ENCODE results near the gene PAF1. TPM values are rescaled to one million over a fixed set of nuclear protein-coding genes. Genes with fewer than 3 reads are reported as not detected.

Gene PAF1
- total RNA-seq, 3 donors from 2014 or later: 41.3 to 49.5 (median 45.2) TPM

DNA sequence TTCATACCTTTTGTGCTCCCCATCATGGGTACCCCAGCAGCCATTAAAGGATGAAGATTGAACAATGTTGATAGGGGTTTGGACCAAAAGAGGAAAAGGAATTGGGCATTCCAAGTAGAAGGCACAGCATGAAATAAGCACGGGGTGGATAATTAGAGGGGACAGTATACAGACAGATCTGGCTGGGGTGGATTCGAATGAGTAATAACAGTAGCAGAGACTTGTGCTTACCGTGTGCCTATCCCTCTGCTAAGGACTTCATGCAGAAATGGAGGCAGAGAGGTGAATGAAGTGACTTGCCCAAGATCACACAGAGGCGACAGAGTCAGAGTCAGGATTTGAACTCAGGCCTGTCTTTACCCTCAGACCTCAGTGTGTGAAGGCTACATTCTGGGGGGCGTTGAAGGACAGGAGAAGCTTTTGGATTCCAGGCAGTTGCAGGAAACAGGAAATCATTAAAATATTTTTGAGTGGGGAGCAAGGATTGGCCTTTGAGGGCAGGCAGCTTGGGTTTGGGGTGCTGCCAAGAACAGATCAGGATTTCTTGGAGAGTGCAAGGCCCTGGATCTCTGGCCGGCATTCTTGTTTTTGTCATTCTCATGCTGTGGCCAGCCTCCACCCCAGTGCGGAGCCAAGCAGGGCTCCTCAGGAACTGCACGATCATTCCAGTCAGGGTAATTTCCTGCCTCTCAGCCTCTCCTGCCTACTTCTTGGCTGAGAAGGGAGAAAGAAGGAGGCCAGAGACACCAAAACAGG lies 18.7 kb downstream of the PAF1 start:
- no peaks in the 10 kb centered on the region for H3K27me3 ChIP-seq
- TF ChIP-seq, protein P1, sequence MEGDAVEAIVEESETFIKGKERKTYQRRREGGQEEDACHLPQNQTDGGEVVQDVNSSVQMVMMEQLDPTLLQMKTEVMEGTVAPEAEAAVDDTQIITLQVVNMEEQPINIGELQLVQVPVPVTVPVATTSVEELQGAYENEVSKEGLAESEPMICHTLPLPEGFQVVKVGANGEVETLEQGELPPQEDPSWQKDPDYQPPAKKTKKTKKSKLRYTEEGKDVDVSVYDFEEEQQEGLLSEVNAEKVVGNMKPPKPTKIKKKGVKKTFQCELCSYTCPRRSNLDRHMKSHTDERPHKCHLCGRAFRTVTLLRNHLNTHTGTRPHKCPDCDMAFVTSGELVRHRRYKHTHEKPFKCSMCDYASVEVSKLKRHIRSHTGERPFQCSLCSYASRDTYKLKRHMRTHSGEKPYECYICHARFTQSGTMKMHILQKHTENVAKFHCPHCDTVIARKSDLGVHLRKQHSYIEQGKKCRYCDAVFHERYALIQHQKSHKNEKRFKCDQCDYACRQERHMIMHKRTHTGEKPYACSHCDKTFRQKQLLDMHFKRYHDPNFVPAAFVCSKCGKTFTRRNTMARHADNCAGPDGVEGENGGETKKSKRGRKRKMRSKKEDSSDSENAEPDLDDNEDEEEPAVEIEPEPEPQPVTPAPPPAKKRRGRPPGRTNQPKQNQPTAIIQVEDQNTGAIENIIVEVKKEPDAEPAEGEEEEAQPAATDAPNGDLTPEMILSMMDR (IDR thresholded peaks at IDR 0.05): no peak
- no peak for TF ChIP-seq POLR2A (IDR thresholded peaks at IDR 0.05)
- TF ChIP-seq POLR2AphosphoS5 (IDR thresholded peaks at IDR 0.05): peak; percentile 9 to 32 (median 20)
- H3K4me1 ChIP-seq: peaks cover 8 to 20% of the 10 kb centered on the region in 2 donors
- DNase-seq (ENCODE audit: low spot score in 2 of 2): peak; percentile 68 to 90
- peaks cover 16% of the 10 kb centered on the region for H3K36me3 ChIP-seq
- H3K4me3 ChIP-seq: peak overlapping the region in 1 of 3 donors; percentile 31
- intact Hi-C loops (cut with DNase I; ENCODE audit: low total_unique reads): no loop called here
- H3K27ac ChIP-seq: peak overlapping the region; percentile 93 to 99
- H3K9me3 ChIP-seq: no peaks in the 10 kb centered on the region

DNA sequence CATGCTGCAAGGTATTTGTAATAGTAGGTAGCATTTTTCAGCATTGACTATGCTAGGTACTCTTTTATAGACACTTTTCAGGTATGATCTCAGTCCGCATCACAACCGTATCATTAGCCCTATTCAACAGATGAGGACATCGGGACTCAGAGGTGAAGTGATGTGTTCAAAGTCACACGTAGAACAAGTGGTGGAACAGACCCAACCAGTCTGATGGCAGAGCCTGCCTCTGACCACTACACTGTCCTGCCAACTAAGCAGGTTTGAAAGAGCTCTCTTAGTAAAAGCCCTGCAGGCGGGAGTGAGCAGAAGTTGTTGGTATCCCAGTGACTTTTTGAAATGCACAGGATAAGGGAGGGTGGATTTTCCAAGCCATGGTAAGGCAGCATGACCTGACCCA lies 20.2 kb downstream of the PAF1 start:
- TF ChIP-seq POLR2A (IDR thresholded peaks at IDR 0.05) (no peak), POLR2AphosphoS5 (IDR thresholded peaks at IDR 0.05) (no peak)
- TF ChIP-seq, protein P1 (IDR thresholded peaks at IDR 0.05): no peak
- DNase-seq (ENCODE audit: low spot score in 2 of 2): no peak
- Histone ChIP-seq H3K36me3 (peaks cover 1% of the 10 kb centered on the region), H3K4me1 (peaks cover 8 to 20% of the 10 kb centered on the region in 2 donors), H3K9me3 (no peaks in the 10 kb centered on the region), H3K27ac (peak overlapping the region; percentile 64 to 79), H3K27me3 (no peaks in the 10 kb centered on the region), H3K4me3 (no peak overlapping the region)
- intact Hi-C loops (cut with DNase I; ENCODE audit: low total_unique reads): no loop called here

DNA sequence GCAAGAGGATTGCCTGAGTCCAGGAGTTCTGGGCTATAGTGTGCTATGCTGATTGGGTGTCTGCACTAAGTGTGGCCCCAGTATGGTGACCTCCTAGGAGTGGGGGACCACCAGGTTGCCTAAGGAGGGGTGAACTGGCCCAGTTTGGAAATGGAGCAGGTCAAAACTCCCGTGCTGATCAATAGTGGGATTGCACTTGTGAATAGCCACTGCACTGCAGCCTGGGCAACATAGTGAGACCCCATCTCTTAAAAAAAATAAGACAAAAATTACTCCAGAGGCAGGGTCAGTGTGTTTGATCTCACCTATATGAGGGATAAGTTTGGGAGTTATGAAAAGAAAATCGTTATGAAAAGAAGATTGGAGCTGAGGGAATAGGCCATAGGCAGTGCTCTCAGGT lies 21.7 kb downstream of the PAF1 start:
- Histone ChIP-seq H3K9me3 (no peaks in the 10 kb centered on the region), H3K4me3 (no peak overlapping the region), H3K27ac (no peak overlapping the region), H3K4me1 (peaks cover 8 to 20% of the 10 kb centered on the region in 2 donors), H3K27me3 (no peaks in the 10 kb centered on the region), H3K36me3 (no peaks in the 10 kb centered on the region)
- no peak for DNase-seq (ENCODE audit: low spot score in 2 of 2)
- no peak for TF ChIP-seq POLR2AphosphoS5 (IDR thresholded peaks at IDR 0.05)
- TF ChIP-seq, protein P1 (IDR thresholded peaks at IDR 0.05): no peak
- no peak for TF ChIP-seq POLR2A (IDR thresholded peaks at IDR 0.05)
- intact Hi-C loops (cut with DNase I; ENCODE audit: low total_unique reads): no loop called here

DNA sequence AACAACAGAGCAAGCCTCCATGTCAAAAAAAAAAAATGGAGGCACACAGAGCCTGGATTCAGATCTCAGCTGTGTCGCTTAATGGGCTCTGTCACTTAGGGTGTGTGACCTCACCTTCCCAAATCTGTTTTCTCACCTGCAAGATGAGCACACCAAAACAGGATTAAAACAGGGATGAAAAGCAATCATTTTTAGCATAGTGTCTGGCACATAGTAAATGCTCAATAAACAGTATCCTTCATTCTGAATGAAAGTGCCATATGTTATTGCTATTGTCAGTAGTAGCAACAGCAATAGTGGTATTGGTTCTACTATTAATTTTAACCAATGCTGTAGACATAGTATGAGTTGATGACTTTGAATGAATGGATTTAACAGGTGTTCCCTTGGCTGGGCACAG lies 25.4 kb downstream of the PAF1 start:
- no peak for DNase-seq (ENCODE audit: low spot score in 2 of 2)
- peak overlapping the region in 1 of 2 donors; percentile 43 for H3K27ac ChIP-seq
- intact Hi-C loops (cut with DNase I; ENCODE audit: low total_unique reads): no loop called here
- no peaks in the 10 kb centered on the region for H3K4me1 ChIP-seq
- TF ChIP-seq, protein P1 (IDR thresholded peaks at IDR 0.05): no peak
- TF ChIP-seq POLR2AphosphoS5 (IDR thresholded peaks at IDR 0.05): no peak
- no peak for TF ChIP-seq POLR2A (IDR thresholded peaks at IDR 0.05)
- H3K27me3 ChIP-seq: no peaks in the 10 kb centered on the region
- no peak overlapping the region for H3K4me3 ChIP-seq
- H3K36me3 ChIP-seq: no peaks in the 10 kb centered on the region
- H3K9me3 ChIP-seq: no peaks in the 10 kb centered on the region

DNA sequence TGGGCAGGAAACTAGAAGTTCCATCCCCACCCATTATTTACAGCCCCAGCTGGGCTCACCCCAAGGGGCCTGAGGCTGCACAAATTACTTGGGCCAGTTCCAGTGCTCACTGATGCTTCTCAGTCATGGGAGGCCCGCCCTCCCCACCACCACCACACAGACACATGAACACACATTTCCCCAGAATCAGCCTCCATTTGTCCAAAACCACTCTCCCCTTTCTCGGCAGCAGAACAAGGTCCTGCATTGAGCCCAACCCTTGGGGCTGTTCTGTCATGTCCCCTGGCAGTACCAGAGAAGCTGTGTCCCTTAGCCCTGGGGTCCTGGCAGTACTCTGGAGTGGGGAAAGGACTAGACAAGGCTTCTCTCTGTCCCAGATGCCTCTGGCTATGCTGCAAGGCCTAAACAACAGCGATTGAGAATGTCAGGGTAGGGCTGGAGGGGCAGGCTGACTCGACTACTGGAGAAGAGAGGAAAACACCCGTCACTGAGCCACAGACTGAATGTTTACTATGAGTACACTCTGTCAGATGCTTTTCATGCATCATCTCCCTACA lies 26.9 kb downstream of the PAF1 start:
- Histone ChIP-seq H3K4me3 (no peak overlapping the region), H3K27me3 (no peaks in the 10 kb centered on the region), H3K36me3 (no peaks in the 10 kb centered on the region), H3K9me3 (no peaks in the 10 kb centered on the region), H3K4me1 (no peaks in the 10 kb centered on the region), H3K27ac (peak overlapping the region; percentile 63 to 95)
- intact Hi-C loops (cut with DNase I; ENCODE audit: low total_unique reads): no loop called here
- TF ChIP-seq, protein P1 (IDR thresholded peaks at IDR 0.05): no peak
- TF ChIP-seq POLR2AphosphoS5 (IDR thresholded peaks at IDR 0.05) (no peak), POLR2A (IDR thresholded peaks at IDR 0.05) (no peak)
- DNase-seq (ENCODE audit: low spot score in 2 of 2): no peak

Measured in breast epithelium (tissue), 4 donors.